GM19351 (cell line): ENCODE data around the gene KIAA0040.
A peak's percentile ranks its signal among the peaks of the same experiment; 100 is the strongest.

Experiments used
- ATAC-seq: cut with Tn5 transposase; IDR thresholded peaks from one replicate; pipeline ENCODE4 v1.9.1; 2021; ENCODE audit warnings: mild to moderate bottlenecking, moderate library complexity; ENCODE audit not compliant: unreplicated experiment

The KIAA0040 gene

GRCh38 chr1:175172503-175172902 is 20.1 kb downstream of the KIAA0040 start:
- no peak for ATAC-seq

DNA sequence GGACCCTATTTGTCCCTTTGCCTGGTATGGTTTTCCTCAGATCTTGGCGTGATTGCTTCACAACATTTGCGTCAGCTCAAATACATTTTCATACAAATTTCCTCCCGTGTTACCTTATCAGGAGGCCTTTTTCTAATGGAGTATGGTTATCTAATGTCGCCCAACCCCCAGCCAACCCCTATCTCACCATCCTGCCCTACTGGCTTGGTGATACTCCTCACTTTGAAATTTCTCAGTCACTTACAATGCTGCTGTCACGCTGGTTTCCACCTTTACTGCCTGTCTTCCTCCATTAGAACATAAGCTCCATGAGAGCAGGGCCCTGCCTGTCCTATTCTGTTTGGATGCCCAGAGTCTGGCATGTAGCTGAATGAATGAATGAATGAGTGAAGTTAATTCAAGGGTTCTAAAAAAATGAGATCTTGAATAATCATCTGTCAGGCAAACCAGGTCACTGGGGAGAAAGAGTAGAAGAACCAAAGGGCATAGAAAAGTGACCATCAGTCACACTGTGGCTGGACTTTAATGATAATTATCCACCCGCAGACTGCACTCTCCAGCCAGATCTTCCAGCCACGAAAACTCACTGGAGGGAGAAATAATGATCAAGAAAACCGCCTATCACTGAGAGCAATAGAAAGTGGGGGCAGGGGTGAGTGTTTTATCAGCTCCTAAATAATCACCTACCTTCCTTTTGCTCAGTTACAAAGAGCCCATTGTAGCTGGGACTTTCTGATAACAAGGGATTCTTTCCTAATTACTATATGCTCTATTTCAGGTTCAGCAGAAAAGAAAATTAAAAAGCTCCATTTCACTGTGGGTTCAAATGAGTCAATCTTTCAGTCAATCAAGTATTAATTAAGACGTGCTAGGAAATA is 21.3 kb downstream of the KIAA0040 start:
- no peak for ATAC-seq

DNA sequence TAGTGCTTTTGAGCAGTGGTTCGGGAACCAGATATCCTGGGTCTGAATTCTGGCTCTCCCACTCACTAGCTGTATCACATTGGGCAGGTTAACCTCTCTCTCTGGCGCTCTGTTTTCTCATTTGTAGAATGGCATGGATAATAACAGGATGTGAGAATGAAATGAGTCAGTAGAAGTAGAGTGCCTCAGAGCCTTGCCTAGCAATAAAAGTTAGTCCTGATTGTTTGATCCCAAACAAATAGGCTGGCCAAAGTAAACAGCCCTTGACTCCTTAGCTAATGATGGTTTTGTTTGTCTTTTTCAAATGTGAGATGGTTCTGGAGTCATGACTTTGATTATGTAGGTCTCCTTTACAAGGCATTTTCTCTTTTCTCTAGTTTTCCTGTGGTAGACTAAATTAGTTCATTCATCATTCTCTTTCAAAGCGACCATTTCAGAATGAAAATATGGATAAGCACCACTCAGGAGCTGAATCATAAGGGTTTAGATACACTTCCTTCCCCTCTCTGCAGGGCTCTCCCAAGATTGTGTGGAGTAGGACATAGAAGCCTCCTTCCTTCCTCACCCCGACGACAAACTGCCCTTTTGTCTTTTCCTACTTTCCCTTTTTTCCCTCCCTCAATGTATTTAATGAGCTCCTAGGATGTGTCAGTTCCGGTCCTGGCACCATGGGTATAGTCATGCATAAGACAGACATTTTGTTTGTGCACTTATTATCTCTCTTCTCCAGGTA is 23.1 kb downstream of the KIAA0040 start:
- ATAC-seq = no peak

- ATAC-seq = no peak
These were observed 23.8 kb downstream of the KIAA0040 start for GRCh38 chr1:175168782-175169181.

- no peak for ATAC-seq
These were observed 24.7 kb downstream of the KIAA0040 start for GRCh38 chr1:175167861-175168260.

DNA sequence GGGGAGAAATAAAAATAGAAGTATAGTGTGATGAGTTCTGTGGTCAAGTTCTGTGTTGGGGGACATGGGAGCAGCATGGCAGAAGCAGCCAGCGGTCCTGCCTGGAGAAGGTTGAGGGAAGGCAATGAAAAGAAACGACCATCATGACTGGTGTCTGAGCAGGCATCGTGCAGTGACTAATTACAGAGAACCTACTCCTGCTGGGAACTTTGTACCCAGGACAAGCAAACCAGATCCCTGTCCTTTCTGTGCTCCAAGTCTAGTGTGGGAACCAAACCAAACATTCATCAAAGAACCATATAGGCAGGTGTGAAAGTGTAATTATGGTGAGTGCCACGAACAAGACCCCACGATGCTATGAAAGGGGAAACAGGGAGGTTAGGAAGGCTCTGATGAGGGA is 25.8 kb downstream of the KIAA0040 start:
- ATAC-seq = no peak

DNA sequence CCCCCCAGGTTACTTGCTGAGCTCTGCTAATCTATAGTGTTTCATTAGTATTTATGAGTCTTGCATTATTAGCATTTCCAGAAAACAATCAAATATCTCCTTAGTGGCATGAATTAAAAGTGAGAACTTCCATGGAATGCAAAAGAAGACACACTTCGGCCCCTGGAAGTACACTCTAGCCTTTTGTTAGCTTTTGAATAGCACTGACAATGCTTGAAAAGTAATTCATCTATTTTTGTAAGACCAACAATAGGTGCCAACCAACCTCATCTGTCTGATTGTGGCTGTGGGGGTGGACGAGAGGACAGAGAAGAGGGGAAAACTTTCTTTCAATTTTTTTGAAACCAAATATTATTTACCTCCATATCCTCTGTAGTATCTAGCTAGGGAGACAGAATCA is 27.8 kb downstream of the KIAA0040 start:
- no peak for ATAC-seq

DNA sequence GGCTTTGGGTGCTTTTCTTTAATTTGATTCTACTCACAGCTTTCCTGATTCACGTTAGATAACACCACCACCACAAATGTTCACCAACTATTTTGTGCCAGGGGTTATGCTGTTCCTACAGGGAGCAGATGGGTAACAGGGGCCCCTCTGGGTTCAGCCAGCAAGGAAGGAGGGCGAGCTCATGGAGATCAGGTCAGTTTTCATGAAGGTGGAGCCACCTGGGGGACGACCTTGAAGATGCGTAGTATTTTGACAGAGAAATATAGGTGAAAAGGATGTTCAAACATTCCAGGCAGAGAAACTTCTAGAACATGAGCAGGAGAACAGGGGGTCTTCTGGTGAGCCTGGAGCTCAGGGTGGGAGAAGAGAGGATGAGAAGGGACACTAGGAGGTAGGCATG is 28.9 kb downstream of the KIAA0040 start:
- no peak for ATAC-seq

DNA sequence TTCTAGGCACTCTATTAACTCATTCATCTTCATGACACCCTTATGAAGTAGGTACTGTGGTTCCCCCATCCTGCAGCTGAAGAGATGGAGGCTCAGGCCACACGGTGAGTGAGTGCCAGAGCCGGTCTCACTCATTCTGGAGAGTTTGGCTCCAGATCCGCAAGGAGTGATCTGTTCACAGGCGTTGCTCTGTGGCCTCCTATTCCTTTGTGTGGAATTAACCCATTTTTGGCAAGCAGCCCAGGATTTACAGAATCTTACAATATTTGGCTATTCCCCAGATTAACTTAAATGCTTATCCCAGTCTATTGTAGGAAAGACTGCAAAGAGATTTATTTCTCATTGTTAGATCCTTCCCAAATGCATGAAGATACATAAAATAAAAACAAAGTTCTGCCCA is 29.6 kb downstream of the KIAA0040 start:
- ATAC-seq = no peak

DNA sequence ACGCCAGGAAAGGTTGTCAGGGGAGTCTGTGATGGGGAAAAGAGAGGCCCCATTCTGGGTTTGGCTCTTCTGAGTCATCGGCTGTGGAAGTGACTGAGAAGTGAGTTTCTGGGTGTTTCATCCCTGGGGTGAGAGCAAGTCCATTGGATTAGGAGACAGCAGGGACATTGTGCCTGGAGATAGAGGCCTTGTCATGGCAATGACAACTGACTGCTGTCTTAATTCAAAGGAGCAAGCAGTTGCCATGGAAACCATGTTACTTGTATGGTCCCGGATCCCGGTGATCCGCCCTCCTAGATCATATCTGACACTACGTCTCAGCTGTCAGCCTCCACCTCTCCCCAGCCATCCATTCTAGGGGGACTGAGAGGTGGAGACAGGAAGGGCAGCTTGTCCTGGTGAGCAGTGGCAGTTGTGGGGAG is 34.4 kb downstream of the KIAA0040 start:
- ATAC-seq = no peak

GRCh38 chr1:175157200-175157599 is 35.4 kb downstream of the KIAA0040 start:
- ATAC-seq = no peak

GRCh38 chr1:175155936-175156335 is 36.6 kb downstream of the KIAA0040 start:
- no peak for ATAC-seq

GRCh38 chr1:175155473-175155856 is 37.1 kb downstream of the KIAA0040 start:
- no peak for ATAC-seq

GRCh38 chr1:175154629-175155472 is 37.7 kb downstream of the KIAA0040 start:
- ATAC-seq = no peak

GRCh38 chr1:175152006-175152652 is 40.4 kb downstream of the KIAA0040 start:
- peak; percentile 64 for ATAC-seq

DNA sequence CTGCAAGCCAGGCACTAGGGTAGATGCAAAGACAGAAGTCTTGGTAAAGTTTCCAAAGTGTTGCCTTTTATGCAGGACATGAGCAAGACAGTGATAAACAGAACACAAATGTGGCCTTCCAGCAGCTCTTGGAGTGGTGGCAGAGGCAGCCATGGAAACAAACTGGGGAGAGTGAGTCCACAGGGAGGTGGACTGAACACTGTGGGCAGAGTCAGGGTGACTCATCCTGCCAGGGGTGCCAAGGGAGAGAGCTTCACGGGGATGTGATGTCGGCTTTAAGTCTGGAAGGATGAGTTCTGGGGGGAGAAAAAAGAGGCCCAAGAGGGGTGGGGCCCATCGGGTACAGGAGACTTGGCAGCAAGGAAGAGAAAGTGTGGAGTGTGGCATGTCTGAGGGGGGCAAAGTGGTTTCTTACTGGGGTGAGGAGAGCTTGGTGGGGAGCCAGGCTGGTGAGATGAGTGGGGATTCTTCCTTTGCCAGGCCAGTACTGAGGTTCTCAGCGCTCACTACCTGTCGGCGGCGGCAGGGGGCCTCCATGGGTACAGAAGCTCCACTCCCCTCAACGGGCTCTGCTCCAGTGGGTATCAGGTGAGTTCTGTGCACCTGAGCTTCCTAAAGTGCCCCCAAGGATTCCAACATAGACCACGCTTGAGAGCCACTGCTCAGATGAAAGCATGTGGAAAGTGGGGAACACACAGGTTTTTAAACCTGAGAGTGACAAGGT is 41.8 kb downstream of the KIAA0040 start:
- ATAC-seq = no peak

DNA sequence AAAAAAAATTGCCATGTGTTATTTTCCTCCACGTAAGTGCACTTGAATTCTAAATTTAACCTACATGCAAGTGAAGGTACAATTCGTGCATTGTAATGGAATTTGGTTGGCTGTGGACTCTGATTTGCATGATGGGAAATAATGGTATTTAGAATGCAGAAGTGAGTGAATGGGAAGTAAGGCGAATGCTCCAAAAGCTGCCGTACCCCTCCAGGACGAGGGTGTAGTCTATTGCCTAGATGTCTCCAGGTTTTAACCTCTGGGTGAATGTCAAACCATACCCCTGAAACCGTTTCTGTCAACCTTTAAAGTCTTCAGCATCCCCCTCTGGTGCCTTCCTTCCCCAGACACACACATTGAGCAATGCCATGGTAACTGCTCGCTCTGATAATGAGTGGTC is 44.5 kb downstream of the KIAA0040 start:
- no peak for ATAC-seq

DNA sequence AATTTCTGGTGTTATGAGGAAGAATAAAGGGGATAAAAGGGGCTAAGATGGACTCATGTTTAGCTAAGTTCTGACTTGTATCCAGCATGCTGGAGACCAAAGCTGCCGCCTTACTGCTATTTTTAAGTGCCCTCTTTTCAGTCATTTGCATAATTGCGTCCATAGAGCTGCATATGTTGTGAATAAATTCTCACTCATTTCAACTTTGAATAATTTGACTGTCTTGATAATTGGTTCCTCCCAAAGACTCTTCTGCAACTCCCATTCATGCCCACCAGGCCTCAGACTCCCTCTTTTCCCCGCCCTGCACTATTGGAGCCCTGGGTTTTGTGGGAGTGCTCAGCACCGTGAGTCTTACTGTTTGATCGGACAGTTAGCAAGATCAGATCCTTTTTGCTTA is 45.0 kb downstream of the KIAA0040 start:
- no peak for ATAC-seq

DNA sequence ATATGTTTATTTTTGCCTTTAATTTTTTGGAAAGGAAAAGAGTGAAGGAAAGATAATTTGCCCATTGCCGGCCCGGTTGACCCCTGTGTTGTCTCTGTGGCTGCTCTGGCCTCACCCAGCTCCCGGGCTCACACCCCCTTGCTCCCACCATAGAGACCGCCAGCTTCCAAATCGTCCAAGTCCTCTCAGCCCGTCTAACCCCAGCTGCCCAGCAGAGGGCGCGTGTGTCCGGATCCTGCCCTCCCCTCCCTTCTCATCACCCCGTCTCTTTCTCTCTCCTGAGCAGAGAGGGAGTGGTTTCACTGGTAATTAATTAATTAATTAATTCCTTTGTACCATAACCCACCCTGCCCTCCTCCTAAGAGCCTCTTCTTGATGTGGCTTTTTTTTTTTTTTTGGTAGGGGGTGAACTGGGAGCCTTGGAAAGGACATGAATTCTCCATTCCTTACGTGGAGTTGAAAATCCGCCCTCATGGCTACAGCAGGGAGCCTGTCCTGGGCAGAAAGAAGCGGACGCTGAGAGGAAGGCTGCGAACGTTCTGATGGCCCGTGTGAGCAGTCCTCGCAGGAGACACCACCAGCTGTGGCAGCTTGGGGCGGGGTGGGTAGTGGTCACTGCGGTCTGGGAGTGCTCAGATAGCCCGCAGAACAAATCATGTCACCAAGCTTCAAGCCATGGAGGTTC is 45.9 kb downstream of the KIAA0040 start:
- peak; percentile 46 for ATAC-seq
